ENCODE results near the gene ACTRT2. TPM values are rescaled to one million over a fixed set of nuclear protein-coding genes. Genes with fewer than 3 reads are reported as not detected.

Gene ACTRT2
- total RNA-seq, 1 donor from 2014 or later, result not detected

- Mint-ChIP-seq H3K4me1 (ENCODE audit: unreplicated experiment) (no peaks in the 10 kb centered on the region), H3K36me3 (ENCODE audit: unreplicated experiment) (no peaks in the 10 kb centered on the region), H3K27me3 (ENCODE audit: unreplicated experiment) (peaks cover 3% of the 10 kb centered on the region), H3K27ac (ENCODE audit: unreplicated experiment) (no peak overlapping the region), H3K4me3 (ENCODE audit: unreplicated experiment) (no peak overlapping the region), H3K9me3 (ENCODE audit: unreplicated experiment) (no peaks in the 10 kb centered on the region)
- TF ChIP-seq CTCF (IDR thresholded peaks at IDR 0.05), result no peak
- no peak for DNase-seq (ENCODE audit: extremely low spot score, unreplicated experiment)
Observed at GRCh38 chr1:3033790-3034090, 12.5 kb downstream of the ACTRT2 start.

- H3K9me3 Mint-ChIP-seq (ENCODE audit: unreplicated experiment), result no peaks in the 10 kb centered on the region
- DNase-seq (ENCODE audit: extremely low spot score, unreplicated experiment), result peak; percentile 68
- peaks cover 3% of the 10 kb centered on the region for H3K27me3 Mint-ChIP-seq (ENCODE audit: unreplicated experiment)
- no peaks in the 10 kb centered on the region for H3K36me3 Mint-ChIP-seq (ENCODE audit: unreplicated experiment)
- TF ChIP-seq CTCF (IDR thresholded peaks at IDR 0.05), result no peak
- H3K4me3 Mint-ChIP-seq (ENCODE audit: unreplicated experiment), result no peak overlapping the region
- H3K27ac Mint-ChIP-seq (ENCODE audit: unreplicated experiment), result no peak overlapping the region
- H3K4me1 Mint-ChIP-seq (ENCODE audit: unreplicated experiment), result no peaks in the 10 kb centered on the region
Observed at GRCh38 chr1:3034162-3034561, 12.9 kb downstream of the ACTRT2 start.

- H3K36me3 Mint-ChIP-seq (ENCODE audit: unreplicated experiment), result no peaks in the 10 kb centered on the region
- peak; percentile 72 for DNase-seq (ENCODE audit: extremely low spot score, unreplicated experiment)
Observed at GRCh38 chr1:3034728-3035562, 13.7 kb downstream of the ACTRT2 start.

GRCh38 chr1:3035563-3036446 is 14.5 kb downstream of the ACTRT2 start:
- TF ChIP-seq CTCF (IDR thresholded peaks at IDR 0.05), result no peak

More at GRCh38 chr1:3034728-3035562, 13.7 kb downstream of the ACTRT2 start:
- Mint-ChIP-seq H3K27me3 (ENCODE audit: unreplicated experiment) (peaks cover 3% of the 10 kb centered on the region), H3K4me1 (ENCODE audit: unreplicated experiment) (no peaks in the 10 kb centered on the region), H3K4me3 (ENCODE audit: unreplicated experiment) (no peak overlapping the region), H3K9me3 (ENCODE audit: unreplicated experiment) (no peaks in the 10 kb centered on the region), H3K27ac (ENCODE audit: unreplicated experiment) (no peak overlapping the region)
- no peak for TF ChIP-seq CTCF (IDR thresholded peaks at IDR 0.05)

More at GRCh38 chr1:3035563-3036446, 14.5 kb downstream of the ACTRT2 start:
- H3K4me1 Mint-ChIP-seq (ENCODE audit: unreplicated experiment), result no peaks in the 10 kb centered on the region
- H3K4me3 Mint-ChIP-seq (ENCODE audit: unreplicated experiment), result no peak overlapping the region
- peaks cover 3% of the 10 kb centered on the region for H3K27me3 Mint-ChIP-seq (ENCODE audit: unreplicated experiment)
- no peak for DNase-seq (ENCODE audit: extremely low spot score, unreplicated experiment)
- no peak overlapping the region for H3K27ac Mint-ChIP-seq (ENCODE audit: unreplicated experiment)
- no peaks in the 10 kb centered on the region for H3K9me3 Mint-ChIP-seq (ENCODE audit: unreplicated experiment)
- H3K36me3 Mint-ChIP-seq (ENCODE audit: unreplicated experiment), result no peaks in the 10 kb centered on the region
